ENCODE results near the gene FBP1.

Gene FBP1

GRCh38 chr9:94680621-94681020 lies 41.3 kb upstream of the FBP1 start:
- TF ChIP-seq POLR2AphosphoS5 (IDR thresholded peaks at IDR 0.05; ENCODE audit: low read depth, low read length), result no peak
- TF ChIP-seq FOXP2 (optimal IDR thresholded peaks at IDR 0.05; ENCODE audit: borderline replicate concordance, extremely low read depth, extremely low read length, insufficient read depth), result no peak
- no peak for TF ChIP-seq REST (IDR thresholded peaks at IDR 0.05; ENCODE audit: insufficient read depth in 1 of 2, low read depth in 2 of 2, low read length in 2 of 2)
- TF ChIP-seq SIN3A (IDR thresholded peaks at IDR 0.05; ENCODE audit: borderline replicate concordance, insufficient read depth, low read length), result no peak
- no peak for TF ChIP-seq TAF1 (IDR thresholded peaks at IDR 0.05; ENCODE audit: borderline replicate concordance, insufficient read depth, low read length)

GRCh38 chr9:94680020-94680419 lies 40.7 kb upstream of the FBP1 start:
- TF ChIP-seq POLR2AphosphoS5 (IDR thresholded peaks at IDR 0.05; ENCODE audit: low read depth, low read length), result no peak
- TF ChIP-seq REST (IDR thresholded peaks at IDR 0.05; ENCODE audit: insufficient read depth in 1 of 2, low read depth in 2 of 2, low read length in 2 of 2), result no peak
- no peak for TF ChIP-seq TAF1 (IDR thresholded peaks at IDR 0.05; ENCODE audit: borderline replicate concordance, insufficient read depth, low read length)
- TF ChIP-seq SIN3A (IDR thresholded peaks at IDR 0.05; ENCODE audit: borderline replicate concordance, insufficient read depth, low read length), result no peak
- no peak for TF ChIP-seq FOXP2 (optimal IDR thresholded peaks at IDR 0.05; ENCODE audit: borderline replicate concordance, extremely low read depth, extremely low read length, insufficient read depth)

- TF ChIP-seq SIN3A (IDR thresholded peaks at IDR 0.05; ENCODE audit: borderline replicate concordance, insufficient read depth, low read length), result no peak
- no peak for TF ChIP-seq REST (IDR thresholded peaks at IDR 0.05; ENCODE audit: insufficient read depth in 1 of 2, low read depth in 2 of 2, low read length in 2 of 2)
Measured at GRCh38 chr9:94679587-94679986, 40.3 kb upstream of the FBP1 start.

- TF ChIP-seq SIN3A (IDR thresholded peaks at IDR 0.05; ENCODE audit: borderline replicate concordance, insufficient read depth, low read length), result no peak
- no peak for TF ChIP-seq REST (IDR thresholded peaks at IDR 0.05; ENCODE audit: insufficient read depth in 1 of 2, low read depth in 2 of 2, low read length in 2 of 2)
- TF ChIP-seq FOXP2 (optimal IDR thresholded peaks at IDR 0.05; ENCODE audit: borderline replicate concordance, extremely low read depth, extremely low read length, insufficient read depth), result no peak
- no peak for TF ChIP-seq TAF1 (IDR thresholded peaks at IDR 0.05; ENCODE audit: borderline replicate concordance, insufficient read depth, low read length)
- no peak for TF ChIP-seq POLR2AphosphoS5 (IDR thresholded peaks at IDR 0.05; ENCODE audit: low read depth, low read length)
Measured at GRCh38 chr9:94677929-94678328, 38.6 kb upstream of the FBP1 start.

- TF ChIP-seq SIN3A (IDR thresholded peaks at IDR 0.05; ENCODE audit: borderline replicate concordance, insufficient read depth, low read length), result no peak
- TF ChIP-seq REST (IDR thresholded peaks at IDR 0.05; ENCODE audit: insufficient read depth in 1 of 2, low read depth in 2 of 2, low read length in 2 of 2), result no peak
- no peak for TF ChIP-seq FOXP2 (optimal IDR thresholded peaks at IDR 0.05; ENCODE audit: borderline replicate concordance, extremely low read depth, extremely low read length, insufficient read depth)
- TF ChIP-seq POLR2AphosphoS5 (IDR thresholded peaks at IDR 0.05; ENCODE audit: low read depth, low read length), result no peak
- no peak for TF ChIP-seq TAF1 (IDR thresholded peaks at IDR 0.05; ENCODE audit: borderline replicate concordance, insufficient read depth, low read length)
Measured at GRCh38 chr9:94676446-94677131, 37.3 kb upstream of the FBP1 start.
